IMR-90 (cell line): ENCODE results near the gene ADAMTSL2.

Experiments
- POLR2A ChIP-seq: IDR thresholded peaks from 2 replicates; pipeline ENCODE4 v1.6.1; 2012; ENCODE audit warnings: mild to moderate bottlenecking, low read depth, low read length
- TF ChIP-seq, protein P1 (sequence below): fragments of 150-350 bp; IDR thresholded peaks from 2 replicates; pipeline ENCODE4 v1.6.1; 2016; ENCODE audit warnings: low read depth, mild to moderate bottlenecking, low read length, moderate library complexity, borderline replicate concordance

DNA sequence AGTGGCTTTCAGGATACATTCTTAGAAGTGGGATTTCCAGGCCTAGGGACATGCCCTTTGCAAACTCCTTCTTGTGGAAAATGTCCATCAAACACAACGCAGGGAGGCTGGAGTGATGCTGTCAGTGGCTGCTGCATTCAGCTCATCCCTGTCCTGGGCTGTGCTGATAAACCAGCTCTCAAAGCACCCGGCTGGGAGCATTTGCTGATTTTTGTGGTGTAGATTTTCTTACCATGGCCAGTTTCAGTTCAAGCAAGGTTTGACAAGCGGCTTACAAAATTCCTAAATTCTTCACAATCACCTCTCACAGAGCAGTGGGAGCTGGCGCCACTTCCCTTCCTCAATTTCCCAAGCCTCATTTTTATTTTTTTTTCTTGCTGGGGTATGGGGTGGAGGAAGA is 46.5 kb downstream of the ADAMTSL2 start:
- TF ChIP-seq POLR2A: no peak
- TF ChIP-seq, protein P1, sequence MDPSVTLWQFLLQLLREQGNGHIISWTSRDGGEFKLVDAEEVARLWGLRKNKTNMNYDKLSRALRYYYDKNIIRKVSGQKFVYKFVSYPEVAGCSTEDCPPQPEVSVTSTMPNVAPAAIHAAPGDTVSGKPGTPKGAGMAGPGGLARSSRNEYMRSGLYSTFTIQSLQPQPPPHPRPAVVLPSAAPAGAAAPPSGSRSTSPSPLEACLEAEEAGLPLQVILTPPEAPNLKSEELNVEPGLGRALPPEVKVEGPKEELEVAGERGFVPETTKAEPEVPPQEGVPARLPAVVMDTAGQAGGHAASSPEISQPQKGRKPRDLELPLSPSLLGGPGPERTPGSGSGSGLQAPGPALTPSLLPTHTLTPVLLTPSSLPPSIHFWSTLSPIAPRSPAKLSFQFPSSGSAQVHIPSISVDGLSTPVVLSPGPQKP: no peak
